K562 (cell line): Measurements from ENCODE around the gene DIRAS1. TPM values are rescaled to one million over a fixed set of nuclear protein-coding genes. Genes with fewer than 3 reads are reported as not detected.

Source experiments
- ATAC-seq: fragments of 200-7000 bp; cut with Tn5 transposase; 3 replicates; pipeline ENCODE4 v1.9.1; 2020; ENCODE audit warnings: moderate library complexity
- BruUV-seq: library from RNA; stranded (reverse); fragments of 400-500 nt; replicated peaks from 2 replicates; lab custom pipeline; 2021; lab: Mats Ljungman, UMichigan
- CTCF ChIA-PET: fragments of 300-600 bp; formaldehyde crosslinking; extraction: SDS; loops from one replicate; lab custom pipeline; 2021; ENCODE audit warnings: low intra/inter-chr PET ratio; lab: Yijun Ruan, JAX
- POLR2A ChIA-PET: fragments of 300-600, 350-650 bp; sonication (Branson Sonifier 250); formaldehyde crosslinking; extraction: SDS; loops from one replicate; lab custom pipeline; 2021; ENCODE audit warnings: antibody characterized with exemption, inconsistent platforms; lab: Yijun Ruan, JAX
- DNase-seq, 4 experiments: peaks; one replicate each; pipeline versions ENCODE4 v3.0.0 to v3.0.0-alpha.2; 2011 to 2018; ENCODE audit warnings: low spot score in 3 of 4, mixed read lengths in 3 of 4; ENCODE audit errors: extremely low read depth in 1 of 4
- FAIRE-seq: peaks from 2 replicates; lab custom pipeline; 2011; peaks lifted over from hg19 to GRCh38; lab: Jason Lieb, UNC
- H2AFZ ChIP-seq: 2 replicates; pipeline ENCODE4 v1.6.0; 2011; ENCODE audit warnings: low read depth, low read length, control low read depth, inconsistent platforms
- H3K27ac ChIP-seq: fragments of 200-600 bp; 3 replicates; pipeline ENCODE4 v1.8.0; 2011; ENCODE audit warnings: low read depth, mild to moderate bottlenecking, control low read depth, inconsistent platforms, low read length, moderate library complexity, mixed read lengths; ENCODE audit errors: extremely low read depth
- H3K27me3 ChIP-seq, 2 experiments: fragments of 300-600 bp in 1 of 2; 2 replicates in 1 of 2; 3 replicates in 1 of 2; pipeline versions ENCODE4 v1.6.0 to v1.8.0; 2011; ENCODE audit warnings: inconsistent platforms in 2 of 2, low read length in 2 of 2, mild to moderate bottlenecking in 1 of 2, mixed read lengths in 1 of 2, moderate library complexity in 1 of 2; ENCODE audit not compliant: control insufficient read depth in 2 of 2, insufficient read depth in 2 of 2
- H3K36me3 ChIP-seq: fragments of 300-600 bp; 3 replicates; pipeline ENCODE4 v1.8.0; 2011; ENCODE audit warnings: mild to moderate bottlenecking, low read length, inconsistent platforms; ENCODE audit not compliant: control insufficient read depth, insufficient read depth
- H3K4me1 ChIP-seq, 2 experiments: fragments of 200-600 bp in 1 of 2; replicated peaks in 1 of 2; 2 replicates in 1 of 2; 3 replicates in 1 of 2; pipeline versions ENCODE4 v1.5.1 to v1.8.0; 2011; ENCODE audit warnings: inconsistent platforms in 2 of 2, low read length in 2 of 2, mild to moderate bottlenecking in 1 of 2, mixed read lengths in 1 of 2, moderate library complexity in 1 of 2; ENCODE audit not compliant: control insufficient read depth in 2 of 2, insufficient read depth in 2 of 2
- H3K4me2 ChIP-seq: 2 replicates; pipeline ENCODE4 v1.6.1; 2011; ENCODE audit warnings: low read length, control low read depth, inconsistent platforms, mixed read lengths; ENCODE audit not compliant: insufficient read depth
- H3K4me3 ChIP-seq: fragments of 200-600 bp; sonication (generic), shearing (Covaris generic); 2 replicates; pipeline ENCODE4 v1.5.1; 2016; ENCODE audit warnings: control low read depth, inconsistent platforms
- H3K79me2 ChIP-seq: fragments of 200-600 bp; 3 replicates; pipeline ENCODE4 v1.8.0; 2011; ENCODE audit warnings: low read length, inconsistent platforms; ENCODE audit not compliant: control insufficient read depth, insufficient read depth
- H3K9ac ChIP-seq, 2 experiments: 2 replicates each; pipeline versions ENCODE4 v1.6.0 to v1.6.1; 2011; ENCODE audit warnings: low read depth in 2 of 2, low read length in 2 of 2, control low read depth in 1 of 2, inconsistent platforms in 1 of 2, mild to moderate bottlenecking in 1 of 2, mixed read lengths in 1 of 2; ENCODE audit not compliant: insufficient read depth in 1 of 2
- H3K9me1 ChIP-seq: one replicate; pipeline ENCODE4 v1.6.0; 2011; ENCODE audit warnings: inconsistent platforms, mild to moderate bottlenecking, low read length, moderate library complexity; ENCODE audit not compliant: control insufficient read depth, insufficient read depth
- H3K9me3 ChIP-seq: replicated peaks from 2 replicates; pipeline ENCODE4 v1.5.1; 2011; ENCODE audit warnings: low read depth, low read length, inconsistent platforms; ENCODE audit not compliant: control insufficient read depth, insufficient read depth
- H4K20me1 ChIP-seq: replicated peaks from 2 replicates; pipeline ENCODE4 v1.6.1; 2011; ENCODE audit warnings: low read length, inconsistent platforms, mixed read lengths; ENCODE audit not compliant: control insufficient read depth, insufficient read depth
- ARID2 ChIP-seq: fragments of 450-650 bp; IDR thresholded peaks from 2 replicates; pipeline ENCODE4 v1.6.1; 2017; ENCODE audit warnings: antibody characterized with exemption, mild to moderate bottlenecking
- CCAR2 ChIP-seq: fragments of 200-400 bp; formaldehyde crosslinking; IDR thresholded peaks from 2 replicates; pipeline ENCODE4 v1.6.1; 2017; ENCODE audit warnings: mild to moderate bottlenecking, low read depth, low read length
- DACH1 ChIP-seq: fragments of 450-650 bp; IDR thresholded peaks from 2 replicates; pipeline ENCODE4 v1.6.1; 2018; ENCODE audit not compliant: partially characterized antibody
- EGR1 ChIP-seq: fragments of 450-650 bp; conservative IDR thresholded peaks from 2 replicates; pipeline ENCODE4 v1.6.1; 2017; ENCODE audit warnings: mild to moderate bottlenecking
- MAZ ChIP-seq, 2 experiments: fragments of 450-650 bp in 1 of 2; sonication (generic) in 1 of 2; formaldehyde crosslinking; IDR thresholded peaks in 1 of 2; conservative IDR thresholded peaks in 1 of 2; 2 replicates each; pipeline versions ENCODE4 v1.4.0 to v1.5.0; 2020; ENCODE audit warnings: mild to moderate bottlenecking in 1 of 2, missing genetic modification reagents in 1 of 2
- MLLT1 ChIP-seq, 2 experiments: fragments of 450-650 bp; IDR thresholded peaks; 2 replicates each; pipeline ENCODE4 v1.6.1; 2016
- PHF8 ChIP-seq: fragments of 200-600 bp; sonication (generic); IDR thresholded peaks from 2 replicates; pipeline ENCODE4 v1.6.1; 2012; ENCODE audit warnings: mixed run types, mild to moderate bottlenecking, inconsistent platforms, low read length, moderate library complexity, borderline replicate concordance
- POLR2G ChIP-seq: fragments of 200-400 bp; formaldehyde crosslinking; IDR thresholded peaks from 2 replicates; pipeline ENCODE4 v1.6.1; 2017; ENCODE audit warnings: low read depth, mild to moderate bottlenecking, antibody characterized with exemption, low read length, moderate library complexity
- RBFOX2 ChIP-seq: fragments of 200-400 bp; formaldehyde crosslinking; IDR thresholded peaks from 2 replicates; pipeline ENCODE4 v1.6.1; 2017; ENCODE audit warnings: low read depth, mild to moderate bottlenecking, low read length, moderate library complexity
- RFX1 ChIP-seq: fragments of 450-650 bp; IDR thresholded peaks from 2 replicates; pipeline ENCODE4 v1.6.1; 2016; ENCODE audit warnings: mild to moderate bottlenecking, moderate library complexity
- SNIP1 ChIP-seq: fragments of 450-650 bp; IDR thresholded peaks from 2 replicates; pipeline ENCODE4 v1.7.1; 2017; ENCODE audit warnings: low read depth, mild to moderate bottlenecking
- ZFX ChIP-seq: sonication (generic); formaldehyde crosslinking; IDR thresholded peaks from 2 replicates; pipeline ENCODE4 v1.8.0; 2022; ENCODE audit warnings: mild to moderate bottlenecking, missing genetic modification reagents, moderate library complexity
- ZNF584 ChIP-seq: fragments of 200-800 bp; sonication (Bioruptor generic); IDR thresholded peaks from 2 replicates; pipeline ENCODE4 v1.6.1; 2016; ENCODE audit warnings: low read depth, mild to moderate bottlenecking, missing genetic modification characterization, missing compliant biosample characterization
- ZNF592 ChIP-seq: fragments of 450-650 bp; IDR thresholded peaks from 2 replicates; pipeline ENCODE4 v1.6.1; 2017; ENCODE audit warnings: antibody characterized with exemption, mild to moderate bottlenecking
- WGBS: fragments of 100-300 bp; shearing (Covaris generic); methylation state at CpG from one replicate; pipeline ENCODE4 v1.1.6; 2016; ENCODE audit warnings: low coverage, mixed read lengths; ENCODE audit not compliant: insufficient coverage; ENCODE audit errors: missing lambda C conversion rate; 5-methylcytosine and 5-hydroxymethylcytosine counted together
- in situ Hi-C: fragments of 300-500 bp; cut with MboI; formaldehyde crosslinking; loops from 4 replicates; pipeline ENCODE4 v1.15.0; 2018; ENCODE audit warnings: inconsistent platforms, mixed read lengths
- intact Hi-C: fragments of 100-400 bp; cut with micrococcal nuclease; formaldehyde crosslinking; loops from 2 replicates; pipeline ENCODE4 v1.14.2; 2022
- polyA plus RNA-seq, 8 experiments: library from polyadenylated mRNA; depleted of rRNA in 4 of 8; stranded (reverse) in 5 of 8; unstranded in 3 of 8; fragments of >200 nt; fragmentation: Nextera tagmentation in 2 of 8; fragmentation: Illumina TruSeq in 1 of 8; extraction: Ambion mirVana in 2 of 8; extraction: Trizol in 1 of 8; gene quantifications; 2 replicates each; pipeline versions ENCODE4 v1.2.1 to v1.2.3, GENCODE V29; 2011 to 2014; ENCODE audit warnings: inconsistent platforms in 1 of 8, missing spikeins in 1 of 8
- total RNA-seq, 7 experiments: library from RNA; depleted of rRNA in 6 of 7; stranded (reverse); fragments of >200 nt in 6 of 7; fragmentation: Illumina TruSeq in 2 of 7; extraction: Trizol in 2 of 7; gene quantifications; 2 replicates each; pipeline versions ENCODE4 v1.2.1 to v1.2.3, GENCODE V29; 2011 to 2021; ENCODE audit warnings: low replicate concordance in 1 of 7

DIRAS1 gene
- total and polyA plus RNA-seq, 9 of the 15 experiments (the other 6 are each of a cell fraction or from before 2014, with no cell fraction given) = 0.11 to 12.0 (median 2.9) TPM

- DNase-seq = peak in 1 of 4 experiments; percentile 32
- peak; percentile 11 for FAIRE-seq
- BruUV-seq = no TSS peak
- peak overlapping the region; percentile 64; the same call in 1 of the 3 replicates for H3K27ac ChIP-seq
- H3K4me1 ChIP-seq = peaks cover 17 to 62% of the 10 kb centered on the region in 2 experiments
- H3K79me2 ChIP-seq = no peaks in the 10 kb centered on the region
- H3K36me3 ChIP-seq = no peaks in the 10 kb centered on the region
- ATAC-seq = no peak
- no peaks in the 10 kb centered on the region for H3K9me3 ChIP-seq
- H3K27me3 ChIP-seq = peaks cover 2 to 4% of the 10 kb centered on the region in 2 experiments; a peak in 1 of 5 replicates
- H4K20me1 ChIP-seq = peaks cover 1% of the 10 kb centered on the region; the same call in 1 of the 2 replicates
- peak overlapping the region; percentile 55 for H3K4me2 ChIP-seq
- peak overlapping the region; percentile 63 for H2AFZ ChIP-seq
- ChIA-PET POLR2A (interaction anchor here (1.0 to 1.1 kb wide), 2 partner anchors 11 to 61 kb away, joined by 3 read pairs; partner anchors contain the start of gene SGTA), CTCF (no interaction called here)
- peak overlapping the region; percentile 51 to 83; a peak in 3 of 4 replicates for H3K9ac ChIP-seq
- peak overlapping the region; percentile 46 for H3K4me3 ChIP-seq
- WGBS = 43% methylated on average over 35 of the region's 39 CpGs
- intact Hi-C loops = no loop called here
- no peaks in the 10 kb centered on the region for H3K9me1 ChIP-seq
- in situ Hi-C loops = no loop called here
- no peak for TF ChIP-seq SNIP1
- TF ChIP-seq MLLT1 (IDR thresholded peaks at IDR 0.05) = 0 out of 4 replicates have a peak, but pooled peaks of 1 of the 2 experiments have one; percentile 31
- TF ChIP-seq PHF8 = peak; percentile 59; the same call in 1 of the 2 replicates
- TF ChIP-seq DACH1 = no peak
- no peak for TF ChIP-seq EGR1
- TF ChIP-seq POLR2G = no peak
- TF ChIP-seq RBFOX2 = 0 out of 2 replicates have a peak, but pooled peaks have one; percentile 12
- no peak for TF ChIP-seq RFX1
- TF ChIP-seq CCAR2 = no peak
- no peak for TF ChIP-seq ZNF584 (CRISPR knock-in tag)
- peak; percentile 28 for TF ChIP-seq ZFX (CRISPR knock-in tag)
- no peak for TF ChIP-seq ARID2
- 0 out of 4 replicates have a peak, but pooled peaks of 1 of the 2 experiments have one; percentile 30 for TF ChIP-seq MAZ (CRISPR knock-in tag; conservative IDR thresholded peaks at IDR 0.05 in 1 of 2, IDR thresholded peaks at IDR 0.05 in 1 of 2)
- TF ChIP-seq ZNF592 = no peak
These were observed 683 bp upstream of the DIRAS1 start for GRCh38 chr19:2721570-2722540.
